ENCODE measurements around the gene PTBP1. TPM values are rescaled to one million over a fixed set of nuclear protein-coding genes. Genes with fewer than 3 reads are reported as not detected.
"Not testable (repeated sequence)": the region's sequence is repeated elsewhere in the genome, so short reads cannot be mapped to it uniquely, and the experiment has no call there.

Gene PTBP1
- total RNA-seq, 1 donor from 2014 or later = 58.1 TPM

DNA sequence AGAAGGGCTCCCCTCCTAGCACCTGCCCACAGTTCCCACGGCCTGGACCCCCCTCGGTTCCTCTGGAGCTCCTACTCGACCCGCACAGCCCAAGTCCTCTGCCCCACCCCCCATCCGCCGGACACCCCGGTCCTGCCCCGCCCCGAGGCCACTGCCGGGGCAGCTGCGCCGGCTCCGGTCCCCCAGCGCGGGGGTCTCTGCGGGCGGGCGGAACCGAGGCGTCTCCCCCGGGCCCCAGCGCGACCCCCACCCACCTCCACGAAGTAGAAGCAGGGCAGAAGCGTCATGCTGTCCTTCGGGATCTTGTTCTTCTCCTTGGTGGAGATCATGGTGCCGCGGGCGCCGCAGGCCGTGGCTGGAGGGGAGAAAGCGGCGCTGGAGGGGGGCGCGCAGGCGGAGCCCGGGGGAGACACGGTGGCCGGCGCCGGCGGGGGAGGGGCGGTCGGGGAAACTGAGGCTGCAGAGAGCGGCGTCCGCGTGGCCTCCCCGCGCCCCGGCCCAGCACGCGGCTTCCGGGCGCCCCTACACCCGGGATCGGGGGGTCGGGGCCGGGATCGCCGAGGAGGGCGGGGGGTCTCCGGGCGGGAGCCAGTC, 24.1 kb downstream of the PTBP1 start:
- ATAC-seq (no peak), DNase-seq (no peak)
- intact Hi-C loops (cut with micrococcal nuclease) = no loop called here

DNA sequence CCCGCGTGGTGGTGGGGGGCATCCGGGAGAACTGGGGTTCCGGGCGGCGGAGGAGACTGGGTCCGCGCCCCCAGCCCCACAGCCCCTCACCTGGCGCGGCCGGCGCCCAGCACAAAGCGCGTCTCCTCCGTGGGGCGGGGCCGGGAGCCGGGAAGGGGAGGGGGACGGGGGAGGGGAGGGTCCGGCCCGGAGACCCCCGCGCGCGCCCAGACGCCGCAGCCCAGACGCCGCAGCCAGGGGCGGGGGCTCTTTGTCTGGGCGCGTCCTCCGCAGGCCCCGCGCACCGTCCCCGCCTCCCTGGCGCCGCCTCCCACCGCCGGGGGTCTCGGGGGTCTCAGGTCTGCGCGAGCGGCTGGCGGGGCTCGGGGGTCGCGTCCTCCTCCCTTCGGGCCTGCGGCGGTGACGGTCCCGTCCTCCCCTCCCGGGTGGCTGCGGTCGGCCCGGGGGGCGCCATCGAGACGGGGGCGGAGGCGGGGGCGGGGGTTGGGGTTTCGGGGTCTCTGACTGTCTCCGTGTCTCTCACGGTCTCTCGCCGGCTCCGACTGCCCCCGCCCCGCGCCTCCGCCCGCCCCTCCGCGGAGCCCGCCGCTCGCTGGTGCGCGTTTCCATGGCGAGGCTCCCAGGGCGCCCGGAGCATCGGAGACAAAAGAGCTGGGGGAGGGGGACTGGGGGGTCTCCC, 24.7 kb downstream of the PTBP1 start, which contains the start of gene PLPPR3:
Gene PLPPR3 (minus strand): TSS at position 131 of the 679 bp plus-strand sequence. CDS start 396 bp downstream, outside the sequence.
- DNase-seq (no peak), ATAC-seq (no peak)
- intact Hi-C loops (cut with micrococcal nuclease) = no loop called here

DNA sequence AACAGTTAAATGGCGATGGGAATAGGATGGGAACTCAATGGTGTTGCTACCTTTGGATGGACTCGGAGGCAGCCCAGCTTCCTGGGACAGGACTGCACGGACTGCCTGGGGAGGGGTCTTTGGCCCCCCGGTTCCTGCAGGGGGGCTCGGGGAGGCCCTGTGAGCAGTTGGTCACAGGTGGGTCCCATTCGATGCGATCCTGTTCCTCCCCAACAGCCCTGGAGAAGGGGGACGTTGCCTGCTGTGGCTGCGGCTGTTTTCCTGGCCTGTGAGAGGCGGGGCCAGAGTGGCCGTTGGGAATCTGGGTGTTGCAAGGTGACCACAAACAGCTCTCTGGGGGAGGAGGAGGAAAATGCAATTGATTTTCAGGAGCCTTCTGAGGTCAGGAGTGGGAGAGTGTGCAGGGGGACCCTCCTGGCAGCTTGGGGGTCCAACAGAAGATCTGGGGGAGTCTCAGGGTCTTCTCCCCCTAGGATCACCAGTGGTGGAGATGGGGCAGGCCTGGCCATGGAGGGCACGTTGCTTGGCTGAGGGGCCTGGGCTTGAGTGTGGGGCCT, 26.4 kb downstream of the PTBP1 start:
- DNase-seq (no peak), ATAC-seq (no peak)
- intact Hi-C loops (cut with micrococcal nuclease) = no loop called here

DNA sequence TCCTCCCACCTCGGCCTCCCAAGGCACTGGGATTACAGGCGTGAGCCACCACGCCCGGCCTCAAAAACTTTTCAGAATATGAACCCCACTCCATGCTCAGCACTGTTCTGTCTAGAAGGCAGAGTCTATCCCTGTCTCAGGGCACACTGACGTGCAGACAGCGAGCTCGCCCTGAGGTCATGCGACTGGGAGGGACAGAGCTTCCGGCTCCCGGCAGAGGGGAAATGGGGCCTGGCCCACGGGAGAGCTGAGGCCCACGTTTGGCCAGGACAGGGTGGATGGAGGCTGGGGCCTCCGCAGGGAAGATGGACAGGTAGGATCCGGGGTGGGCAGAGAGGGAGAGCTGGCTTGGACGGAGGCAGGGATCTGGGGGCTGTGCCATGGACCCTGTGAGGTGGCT, 27.6 kb downstream of the PTBP1 start:
- intact Hi-C loops (cut with micrococcal nuclease) = no loop called here
- DNase-seq (no peak), ATAC-seq (no peak)

DNA sequence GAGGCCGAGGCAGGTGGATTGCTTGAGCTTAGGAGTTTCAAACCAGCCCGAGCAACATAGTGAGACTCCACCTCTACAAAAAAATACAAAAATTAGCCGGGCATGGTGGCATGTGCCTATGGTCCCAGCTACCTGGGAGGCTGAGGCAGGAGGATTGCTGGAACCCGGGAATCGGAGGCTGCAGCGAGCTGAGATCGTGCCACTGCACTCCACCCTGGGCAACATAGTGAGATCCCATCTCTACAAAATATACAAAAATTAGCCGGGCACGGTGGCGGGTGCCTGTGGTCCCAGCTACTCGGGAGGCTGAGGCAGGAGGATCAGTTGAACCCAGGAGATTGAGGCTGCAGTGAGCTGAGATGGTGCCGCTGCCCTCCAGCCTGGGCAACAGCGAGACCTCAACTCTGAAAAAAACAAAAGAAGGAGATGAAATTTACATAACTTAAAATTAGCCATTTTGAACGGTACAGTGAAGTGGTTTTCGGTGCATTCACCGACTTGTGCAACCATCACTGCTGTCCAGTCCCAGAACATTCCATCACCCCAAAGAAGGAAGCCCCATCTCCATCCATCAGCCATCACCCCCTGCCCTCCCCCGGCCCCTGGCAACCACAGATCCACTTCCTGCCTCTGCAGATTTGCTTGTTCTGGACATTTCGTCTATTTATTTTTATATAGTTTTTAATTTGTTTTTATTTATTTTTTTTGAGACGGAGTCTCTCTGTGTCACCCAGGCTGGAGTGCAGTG, 28.8 kb downstream of the PTBP1 start:
- DNase-seq = no peak
- no peak for ATAC-seq
- intact Hi-C loops (cut with micrococcal nuclease) = no loop called here

DNA sequence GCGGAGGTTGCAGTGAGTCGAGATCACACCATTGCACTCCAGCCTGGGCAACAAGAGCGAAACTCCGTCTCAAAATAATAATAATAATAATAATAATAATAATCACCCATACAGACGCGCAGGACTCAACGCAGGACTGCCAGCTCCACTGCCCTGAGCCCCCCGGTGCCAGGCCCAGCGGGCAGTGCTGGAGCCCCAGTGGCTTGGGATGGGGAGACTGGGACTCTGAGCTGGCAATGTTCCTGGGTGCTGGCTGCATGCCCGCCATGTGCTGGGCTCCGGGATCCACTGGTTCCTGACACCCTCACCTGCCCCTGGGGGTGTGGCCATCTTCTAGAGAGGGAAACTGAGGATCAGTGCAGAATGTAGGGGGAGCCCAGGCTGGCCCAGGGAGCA, 30.1 kb downstream of the PTBP1 start:
- DNase-seq (no peak), ATAC-seq (no peak)
- intact Hi-C loops (cut with micrococcal nuclease) = no loop called here

DNA sequence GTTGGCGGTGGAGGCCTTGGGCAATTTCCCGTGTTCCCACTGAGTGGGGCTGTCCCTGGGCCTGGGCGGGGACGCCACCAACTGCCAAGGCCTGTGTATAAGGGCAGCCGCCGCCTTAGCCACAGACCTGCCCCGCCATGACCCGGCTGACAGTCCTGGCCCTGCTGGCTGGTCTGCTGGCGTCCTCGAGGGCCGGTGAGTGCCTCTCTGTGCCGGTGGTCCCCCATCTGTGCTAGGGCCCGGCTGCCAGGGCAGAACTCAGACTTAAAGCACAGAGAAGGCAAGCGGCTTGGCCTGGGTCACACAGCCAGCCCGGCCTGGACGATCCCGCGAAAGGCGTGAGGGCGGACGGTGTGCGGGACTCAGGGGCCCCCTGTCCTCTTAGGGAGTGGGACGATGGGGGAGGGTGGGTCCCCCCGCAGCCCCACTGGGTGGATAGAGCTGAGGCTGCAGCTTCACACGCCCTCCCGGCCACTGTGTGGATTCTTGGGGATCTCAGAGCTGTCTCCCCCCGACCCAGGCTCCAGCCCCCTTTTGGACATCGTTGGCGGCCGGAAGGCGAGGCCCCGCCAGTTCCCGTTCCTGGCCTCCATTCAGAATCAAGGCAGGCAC, 30.6 kb downstream of the PTBP1 start, which contains the start of gene AZU1:
Gene AZU1 (plus strand): TSS at position 128 of the 612 bp plus-strand sequence. CDS start 10 bp downstream, at position 138.
- DNase-seq (no peak), ATAC-seq (peak; percentile 38)
- intact Hi-C loops (cut with micrococcal nuclease) = no loop called here

DNA sequence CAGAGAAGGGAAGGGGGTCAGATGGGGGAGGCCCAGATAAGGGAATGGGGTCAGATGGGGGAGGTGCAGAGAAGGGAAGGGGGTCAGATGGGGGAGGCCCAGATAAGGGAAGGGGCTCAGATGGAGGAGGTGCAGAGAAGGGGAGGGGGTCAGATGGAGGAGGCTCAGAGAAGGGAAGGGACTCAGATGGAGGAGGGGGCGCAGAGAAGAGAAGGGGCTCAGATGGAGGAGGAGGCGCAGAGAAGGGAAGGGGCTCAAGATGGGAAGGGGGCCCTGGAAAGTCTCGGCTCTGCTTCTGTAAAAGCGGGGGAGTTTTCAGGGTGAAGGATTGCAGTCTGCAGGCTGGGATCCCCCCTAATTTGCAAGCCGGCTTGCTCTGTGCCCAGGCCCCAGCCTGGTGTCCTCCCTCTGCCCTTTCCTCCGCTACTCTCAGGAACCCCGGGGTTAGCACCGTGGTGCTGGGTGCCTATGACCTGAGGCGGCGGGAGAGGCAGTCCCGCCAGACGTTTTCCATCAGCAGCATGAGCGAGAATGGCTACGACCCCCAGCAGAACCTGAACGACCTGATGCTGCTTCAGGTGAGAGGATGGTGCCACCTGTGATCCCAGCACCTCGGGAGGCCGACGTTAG, 32.0 kb downstream of the PTBP1 start:
- no peak for DNase-seq
- no peak for ATAC-seq
- intact Hi-C loops (cut with micrococcal nuclease) = no loop called here

DNA sequence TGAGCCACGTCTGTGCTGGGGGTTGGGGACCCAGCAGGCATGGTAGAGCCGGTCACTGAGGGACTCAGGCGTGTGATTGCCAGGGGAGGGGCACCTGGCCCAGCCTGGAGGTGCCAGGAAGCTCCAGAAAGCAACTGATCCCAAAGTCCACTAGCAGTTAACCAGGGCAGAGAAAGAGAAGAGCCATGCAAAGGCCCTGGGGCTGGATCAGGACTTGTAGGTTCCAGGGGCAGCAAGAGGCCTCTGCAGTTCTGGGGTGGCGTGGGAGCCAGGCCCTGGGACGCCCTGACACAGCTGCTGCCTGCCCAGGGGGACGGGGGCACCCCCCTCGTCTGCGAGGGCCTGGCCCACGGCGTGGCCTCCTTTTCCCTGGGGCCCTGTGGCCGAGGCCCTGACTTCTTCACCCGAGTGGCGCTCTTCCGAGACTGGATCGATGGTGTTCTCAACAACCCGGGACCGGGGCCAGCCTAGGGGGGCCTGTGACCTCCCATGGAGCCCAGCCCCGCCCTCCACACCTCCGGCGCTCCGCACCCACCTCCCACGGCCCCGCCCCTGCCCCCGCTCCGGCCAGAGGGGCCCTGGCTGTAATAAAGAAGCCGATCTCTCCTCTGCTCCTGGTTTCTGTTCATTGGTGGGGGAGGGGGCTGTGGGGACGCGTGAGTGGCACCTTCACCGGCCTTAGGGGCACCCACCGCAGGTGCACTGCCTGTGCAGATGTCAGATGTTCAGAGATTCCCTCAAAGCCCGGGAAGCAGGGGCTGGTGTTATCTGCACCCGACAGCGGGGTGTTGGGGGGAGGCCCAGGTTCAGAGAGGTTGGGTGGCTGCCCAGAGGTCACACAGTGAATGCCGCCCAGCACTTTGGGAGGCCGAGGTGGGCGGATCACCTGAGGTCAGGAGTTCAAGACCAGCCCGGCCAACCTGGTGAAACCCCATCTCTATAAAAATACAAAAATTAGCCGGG, 34.4 kb downstream of the PTBP1 start:
- no peak for DNase-seq
- no peak for ATAC-seq
- intact Hi-C loops (cut with micrococcal nuclease) = no loop called here

DNA sequence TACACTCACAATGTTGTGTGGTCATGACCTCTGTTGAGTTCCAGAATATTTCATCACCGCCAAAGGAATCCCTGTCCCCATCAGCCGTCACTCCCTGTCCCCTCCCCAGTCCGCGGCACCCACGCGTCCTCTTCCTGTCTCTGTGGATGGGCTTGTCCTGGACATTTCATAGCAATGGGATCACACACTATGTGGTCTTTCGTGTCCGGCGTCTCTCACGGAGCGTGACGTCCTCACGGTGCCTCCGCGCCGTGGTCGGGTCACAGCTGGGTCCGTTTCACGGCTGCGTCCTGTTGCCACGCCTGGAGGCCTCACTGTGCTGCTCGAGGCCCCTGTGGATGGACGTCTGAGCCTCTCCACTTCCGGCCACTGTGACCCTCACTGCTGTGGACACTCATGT, 37.0 kb downstream of the PTBP1 start:
- DNase-seq = no peak
- no peak for ATAC-seq
- intact Hi-C loops (cut with micrococcal nuclease) = no loop called here

DNA sequence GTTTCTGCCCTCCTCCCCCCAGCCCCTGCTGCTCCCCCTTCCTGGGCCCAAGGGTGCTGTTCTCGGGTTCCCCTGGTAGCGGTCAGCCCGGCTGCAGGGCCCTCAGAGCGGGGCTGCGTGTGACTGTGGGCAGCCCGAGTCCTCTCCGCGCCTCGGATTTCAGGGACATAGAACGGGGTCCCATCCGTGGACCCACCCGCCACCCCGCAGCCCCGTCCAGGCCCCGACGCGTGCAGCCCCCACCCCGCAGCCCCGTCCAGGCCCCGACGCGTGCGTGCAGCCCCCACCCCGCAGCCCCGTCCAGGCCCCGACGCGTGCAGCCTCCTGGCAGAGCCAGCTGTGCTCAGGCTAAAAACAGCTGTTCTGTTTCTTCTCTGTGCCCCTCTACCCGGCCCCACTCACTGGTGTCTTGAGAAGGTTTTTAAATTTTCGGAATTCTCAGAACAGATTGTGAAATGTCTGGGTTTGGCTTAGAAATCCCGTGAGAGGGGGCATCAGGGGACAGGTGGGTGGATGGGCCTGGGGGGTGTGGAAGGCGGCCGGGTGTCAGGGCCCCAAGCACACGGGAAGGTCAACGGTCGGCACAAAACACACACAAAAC, 38.1 kb downstream of the PTBP1 start:
- ATAC-seq (no peak), DNase-seq (no peak)
- intact Hi-C loops (cut with micrococcal nuclease) = no loop called here

DNA sequence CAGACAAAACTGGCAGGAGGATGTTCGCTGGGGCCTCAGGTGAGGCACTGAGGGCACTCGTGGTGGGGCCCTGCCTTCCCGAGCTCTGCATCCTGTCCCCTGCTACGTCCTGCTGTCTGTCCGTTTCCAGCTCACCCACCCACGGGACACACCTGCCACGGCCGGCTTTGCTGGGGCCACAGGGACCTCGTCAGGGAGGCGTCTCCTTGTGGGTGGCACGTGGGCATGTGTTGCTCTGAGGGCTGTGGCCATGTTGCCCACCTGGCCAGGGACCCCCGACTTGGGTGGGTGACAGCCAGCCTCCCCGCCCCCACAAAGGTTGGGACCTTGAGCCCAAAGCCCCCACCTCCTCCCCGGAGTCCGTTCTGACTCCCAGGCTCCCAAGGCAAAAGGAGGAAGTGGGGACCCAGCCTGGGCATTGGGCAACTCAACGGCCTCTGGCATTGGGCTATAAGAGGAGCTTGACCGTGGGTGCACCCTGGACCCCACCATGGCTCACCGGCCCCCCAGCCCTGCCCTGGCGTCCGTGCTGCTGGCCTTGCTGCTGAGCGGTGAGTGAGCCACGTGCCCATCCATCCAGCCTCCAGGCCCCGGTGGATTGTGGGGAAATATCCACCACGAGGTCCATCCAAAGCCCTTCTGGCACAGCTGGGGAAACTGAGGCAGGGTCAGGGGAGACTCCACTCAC, 43.4 kb downstream of the PTBP1 start, which contains the start of gene PRTN3:
Gene PRTN3 (plus strand): TSS at position 481 of the 688 bp plus-strand sequence. CDS start 10 bp downstream, at position 491.
- intact Hi-C loops (cut with micrococcal nuclease) = no loop called here
- DNase-seq (no peak), ATAC-seq (no peak)

DNA sequence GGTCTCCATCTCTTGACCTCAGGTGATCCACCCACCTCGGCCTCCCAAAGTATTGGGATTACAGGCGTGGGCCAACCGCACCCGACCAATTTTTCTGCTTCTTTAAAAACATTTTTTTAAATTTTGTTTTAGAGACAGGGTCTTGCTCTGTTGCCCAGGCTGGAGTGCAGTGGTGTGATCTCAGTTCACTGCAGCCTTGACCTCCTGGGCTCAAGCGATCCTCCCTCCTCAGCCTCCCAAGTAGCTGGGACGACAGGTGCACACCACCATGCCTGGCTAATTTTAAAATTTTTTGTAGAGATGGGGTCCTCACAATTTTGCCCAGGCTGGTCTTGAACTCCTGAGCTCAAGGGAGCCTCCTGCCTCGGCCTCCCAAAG, 45.5 kb downstream of the PTBP1 start:
- DNase-seq; intact Hi-C loops (cut with micrococcal nuclease); ATAC-seq: not testable (repeated sequence)

DNA sequence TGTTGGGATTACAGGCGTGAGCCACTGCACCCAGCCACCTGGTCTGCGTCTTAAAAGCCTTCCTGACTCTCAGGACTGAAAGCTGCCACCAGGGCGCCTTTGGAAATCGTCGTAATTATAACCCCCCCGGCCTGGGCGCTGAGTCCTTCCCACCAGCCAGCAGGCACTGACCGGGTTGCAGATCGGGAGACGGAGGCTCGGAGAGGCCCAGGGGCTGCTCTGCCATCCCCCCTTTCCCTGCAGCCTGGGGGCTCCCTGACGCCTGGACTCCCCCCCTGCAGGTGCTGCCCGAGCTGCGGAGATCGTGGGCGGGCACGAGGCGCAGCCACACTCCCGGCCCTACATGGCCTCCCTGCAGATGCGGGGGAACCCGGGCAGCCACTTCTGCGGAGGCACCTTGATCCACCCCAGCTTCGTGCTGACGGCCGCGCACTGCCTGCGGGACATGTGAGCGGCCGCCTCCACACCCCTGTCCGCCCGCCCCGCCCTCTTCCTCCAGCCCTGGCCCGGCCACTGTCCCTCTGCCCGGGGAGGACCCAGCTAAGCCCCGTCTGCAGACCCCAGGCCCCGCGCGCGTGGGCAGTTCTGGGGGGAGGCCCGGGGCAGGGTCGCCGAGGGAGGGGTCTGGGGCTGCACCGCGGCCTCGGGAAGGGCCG, 46.1 kb downstream of the PTBP1 start:
- peak; percentile 67 for DNase-seq
- intact Hi-C loops (cut with micrococcal nuclease) = no loop called here
- peak; percentile 49 for ATAC-seq

DNA sequence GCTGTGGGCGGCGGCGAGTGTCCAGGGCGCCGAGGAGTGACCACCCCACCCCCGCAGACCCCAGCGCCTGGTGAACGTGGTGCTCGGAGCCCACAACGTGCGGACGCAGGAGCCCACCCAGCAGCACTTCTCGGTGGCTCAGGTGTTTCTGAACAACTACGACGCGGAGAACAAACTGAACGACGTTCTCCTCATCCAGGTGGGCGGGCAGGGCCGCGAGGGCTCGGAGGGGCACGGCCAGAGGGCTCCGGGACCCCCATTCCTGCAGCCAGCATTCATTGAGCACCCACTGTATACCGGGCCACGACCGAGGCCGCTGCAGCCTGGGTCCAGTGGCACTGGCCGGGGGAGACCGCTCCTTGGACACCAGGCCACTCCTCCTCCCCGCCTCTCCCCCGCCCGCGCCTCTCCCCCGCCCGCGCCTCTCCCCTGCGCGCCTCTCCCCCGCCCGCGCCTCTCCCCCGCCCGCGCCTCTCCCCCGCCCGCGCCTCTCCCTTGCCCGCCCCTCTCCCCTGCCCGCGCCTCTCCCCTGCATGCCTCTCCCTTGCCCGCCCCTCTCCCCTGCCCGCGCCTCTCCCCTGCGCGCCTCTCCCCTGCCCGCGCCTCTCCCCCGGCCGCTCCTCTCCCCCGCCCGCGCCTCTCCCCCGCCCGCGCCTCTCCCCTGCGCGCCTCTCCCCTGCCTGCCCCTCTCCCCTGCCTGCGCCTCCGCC, 46.7 kb downstream of the PTBP1 start:
- DNase-seq (no peak), ATAC-seq (no peak)
- intact Hi-C loops (cut with micrococcal nuclease) = no loop called here

DNA sequence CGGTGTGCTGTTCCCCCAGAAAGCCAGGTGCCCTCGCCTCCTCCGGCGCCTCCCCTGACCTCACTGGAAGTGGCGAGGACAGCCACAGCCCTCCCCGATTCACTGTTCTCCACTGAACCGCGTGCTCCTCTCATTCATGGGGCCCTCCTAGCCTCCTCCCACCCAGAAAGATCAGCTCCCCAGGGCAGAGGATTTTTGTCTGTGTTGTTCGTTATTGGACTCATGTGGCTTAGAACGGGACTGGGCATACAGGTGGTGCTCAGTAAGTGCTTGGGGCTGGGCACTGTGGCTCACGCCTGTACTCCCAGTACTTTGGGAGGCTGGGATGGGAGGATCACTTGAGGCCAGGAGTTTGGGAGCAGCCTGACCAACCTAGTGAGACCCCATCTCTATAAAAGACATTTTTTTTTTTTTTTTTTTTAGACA, 47.3 kb downstream of the PTBP1 start:
- DNase-seq (no peak), ATAC-seq (no peak)
- intact Hi-C loops (cut with micrococcal nuclease) = no loop called here

Measured in left ventricle myocardium superior (tissue), 1 donor.